Right lobe of liver (tissue), 4 donors: Measurements from ENCODE around the gene NKAIN1.

ENCODE experiments used
- CTCF ChIP-seq, 4 donors: fragments of 200-600 bp in 3 of 4; fragments of 450-650 bp in 1 of 4; IDR thresholded peaks; one replicate each; pipeline versions ENCODE4 v1.5.1 to v1.8.0; 2016 to 2022; ENCODE audit warnings: antibody characterized with exemption in 4 of 4, mild to moderate bottlenecking in 2 of 4
- POLR2A ChIP-seq: fragments of 450-650 bp; IDR thresholded peaks from one replicate; pipeline ENCODE4 v1.6.1; 2017; ENCODE audit warnings: antibody characterized with exemption, mild to moderate bottlenecking
- donor health status: DM: no; HTN: no; CAD: no.
- donor health status: DM: no; HTN: no; CAD: no.
- donor health status: DM: no; HTN: yes; CAD: no.

DNA sequence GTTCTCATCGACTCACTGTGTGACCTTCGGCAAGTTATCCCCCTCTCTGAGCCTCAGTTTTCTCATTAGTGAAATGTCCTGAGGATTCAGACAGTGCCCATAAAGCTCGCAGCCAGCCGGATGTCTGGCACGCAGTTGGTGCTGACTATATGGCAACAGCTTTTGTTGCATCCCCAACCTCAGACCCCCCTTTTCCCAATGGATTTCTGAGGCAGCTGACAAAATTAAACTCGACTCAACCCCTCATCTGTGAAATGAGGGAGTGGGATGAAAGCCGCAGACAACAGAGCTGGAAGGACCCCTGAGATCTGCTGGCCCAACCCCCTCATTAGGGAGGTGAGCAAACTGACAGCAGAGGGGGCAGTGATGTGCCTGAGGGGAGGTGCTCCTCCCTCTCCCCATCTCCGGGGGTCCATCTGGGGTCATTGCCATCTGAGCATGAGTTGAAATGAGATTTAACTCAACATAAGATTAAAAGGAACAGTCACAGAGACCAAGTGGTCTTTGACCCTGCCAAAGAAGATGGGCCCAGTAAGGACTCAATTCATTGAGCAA lies 40.4 kb downstream of the NKAIN1 start:
- TF ChIP-seq POLR2A (no peak), CTCF (IDR thresholded peaks at IDR 0.05) (no peak)
